ENCODE data around the gene ZMAT3. TPM values are rescaled to one million over a fixed set of nuclear protein-coding genes. Genes with fewer than 3 reads are reported as not detected.
"Not testable (repeated sequence)": the region's sequence is repeated elsewhere in the genome, so short reads cannot be mapped to it uniquely, and the experiment has no call there.

Gene ZMAT3
- 24.8 and 44.9 TPM in 2 replicates for total RNA-seq

GRCh38 chr3:179071323-179072099, at the start of gene ZMAT3:
TSS of gene ZMAT3 (minus strand) at chr3:179071809. CDS start at chr3:179067752, 4,057 bp downstream.
- TF ChIP-seq CTCF (IDR thresholded peaks at IDR 0.05; ENCODE audit: insufficient read depth, low read depth, low read length) = no peak
- H3K4me3 ChIP-seq (ENCODE audit: low read depth, low read length) = peak within 1 kb of the TSS; percentile 75

GRCh38 chr3:179116816-179117215, 45.2 kb upstream of the ZMAT3 start:
- no peak for DNase-seq (ENCODE audit: low read depth)
- no peak overlapping the region for H3K4me3 ChIP-seq (ENCODE audit: low read depth, low read length)
- TF ChIP-seq CTCF (IDR thresholded peaks at IDR 0.05; ENCODE audit: insufficient read depth, low read depth, low read length) = no peak

More at GRCh38 chr3:179071323-179072099, at the start of gene ZMAT3:
- DNase-seq (ENCODE audit: low read depth) = peak; percentile 84

- peak; percentile 90 for DNase-seq (ENCODE audit: low read depth)
- H3K4me3 ChIP-seq (ENCODE audit: low read depth, low read length) = not testable (repeated sequence)
Measured at GRCh38 chr3:179115444-179115843, 43.8 kb upstream of the ZMAT3 start.

GRCh38 chr3:179113903-179114302, 42.3 kb upstream of the ZMAT3 start:
- TF ChIP-seq CTCF (IDR thresholded peaks at IDR 0.05; ENCODE audit: insufficient read depth, low read depth, low read length) = no peak
- peak; percentile 88 for DNase-seq (ENCODE audit: low read depth)
- H3K4me3 ChIP-seq (ENCODE audit: low read depth, low read length) = no peak overlapping the region

GRCh38 chr3:179108086-179108485, 36.5 kb upstream of the ZMAT3 start:
- H3K4me3 ChIP-seq (ENCODE audit: low read depth, low read length) = no peak overlapping the region
- DNase-seq (ENCODE audit: low read depth) = peak; percentile 64
- TF ChIP-seq CTCF (IDR thresholded peaks at IDR 0.05; ENCODE audit: insufficient read depth, low read depth, low read length) = no peak

- DNase-seq (ENCODE audit: low read depth) = no peak
- H3K4me3 ChIP-seq (ENCODE audit: low read depth, low read length) = no peak overlapping the region
- TF ChIP-seq CTCF (IDR thresholded peaks at IDR 0.05; ENCODE audit: insufficient read depth, low read depth, low read length) = no peak
Measured at GRCh38 chr3:179107617-179108016, 36.0 kb upstream of the ZMAT3 start.

- no peak for TF ChIP-seq CTCF (IDR thresholded peaks at IDR 0.05; ENCODE audit: insufficient read depth, low read depth, low read length)
Measured at GRCh38 chr3:179105881-179106280, 34.3 kb upstream of the ZMAT3 start.

More at GRCh38 chr3:179105881-179106280, 34.3 kb upstream of the ZMAT3 start:
- H3K4me3 ChIP-seq (ENCODE audit: low read depth, low read length) = no peak overlapping the region
- DNase-seq (ENCODE audit: low read depth) = no peak
